Endodermal cell (in vitro differentiated cells): ENCODE measurements around the gene KCNJ4. TPM values are rescaled to one million over a fixed set of nuclear protein-coding genes. Genes with fewer than 3 reads are reported as not detected.
"Not testable (repeated sequence)": the region's sequence is repeated elsewhere in the genome, so short reads cannot be mapped to it uniquely, and the experiment has no call there.

Experiments used
- DNase-seq: peaks from one replicate; pipeline ENCODE4 v3.0.0-alpha.2; 2017
- H3K27ac ChIP-seq: 2 replicates; pipeline ENCODE4 v1.5.1; 2013; ENCODE audit warnings: mild to moderate bottlenecking, low read depth, low read length, moderate library complexity
- H3K27me3 ChIP-seq: 2 replicates; pipeline ENCODE4 v1.6.1; 2013; ENCODE audit warnings: mild to moderate bottlenecking, low read length, moderate library complexity; ENCODE audit not compliant: insufficient read depth, control insufficient read depth, poor library complexity, severe bottlenecking
- H3K36me3 ChIP-seq: 2 replicates; pipeline ENCODE4 v1.7.0; 2013; ENCODE audit warnings: mild to moderate bottlenecking, low read length, moderate library complexity; ENCODE audit not compliant: control insufficient read depth, insufficient read depth
- H3K4me1 ChIP-seq: one replicate; pipeline ENCODE4 v1.7.0; 2013; ENCODE audit warnings: low read length; ENCODE audit not compliant: control insufficient read depth, insufficient read depth
- H3K4me3 ChIP-seq: 2 replicates; pipeline ENCODE4 v1.5.1; 2013; ENCODE audit warnings: mild to moderate bottlenecking, low read length, moderate library complexity
- H3K9ac ChIP-seq: 2 replicates; pipeline ENCODE4 v1.6.1; 2013; ENCODE audit warnings: mild to moderate bottlenecking, low read length, moderate library complexity; ENCODE audit not compliant: poor library complexity, severe bottlenecking; ENCODE audit errors: extremely low read depth
- H3K9me3 ChIP-seq: 2 replicates; pipeline ENCODE4 v1.6.1; 2013; ENCODE audit warnings: mild to moderate bottlenecking, low read length, moderate library complexity; ENCODE audit not compliant: control insufficient read depth
- H3K27ac Mint-ChIP-seq: 2 replicates; pipeline ENCODE4 v1.8.0; 2020; ENCODE audit warnings: mixed read lengths
- H3K27me3 Mint-ChIP-seq: 2 replicates; pipeline ENCODE4 v1.8.0; 2021; ENCODE audit warnings: mild to moderate bottlenecking, mixed read lengths; ENCODE audit not compliant: insufficient read depth
- H3K36me3 Mint-ChIP-seq: 2 replicates; pipeline ENCODE4 v1.8.0; 2020; ENCODE audit warnings: low read depth, mixed read lengths
- H3K4me1 Mint-ChIP-seq: 2 replicates; pipeline ENCODE4 v1.8.0; 2020; ENCODE audit warnings: mixed read lengths
- H3K4me3 Mint-ChIP-seq: 2 replicates; pipeline ENCODE4 v1.8.0; 2020; ENCODE audit warnings: mild to moderate bottlenecking, moderate library complexity, mixed read lengths
- H3K9me3 Mint-ChIP-seq: 2 replicates; pipeline ENCODE4 v1.8.0; 2020; ENCODE audit warnings: mild to moderate bottlenecking, mixed read lengths
- WGBS, 2 experiments: methylation state at CpG; one replicate each; pipeline versions ENCODE4 v1.1.5 to v1.1.7; 2013; ENCODE audit warnings: missing lambda C conversion rate in 2 of 2, mixed read lengths in 1 of 2; ENCODE audit not compliant: insufficient coverage in 1 of 2, insufficient read length in 1 of 2; 5-methylcytosine and 5-hydroxymethylcytosine counted together
- total RNA-seq, 2 donors: library from RNA; stranded (reverse); fragmentation: NEBNext Ultra II Directional in 1 of 2; extraction: Animal tissue kit (Norgen Biotek cat#: 25700) in 1 of 2; gene quantifications; 2 replicates in 1 of 2; 3 replicates in 1 of 2; pipeline ENCODE4 v1.2.1, GENCODE V29; 2021
- TF ChIP-seq, protein P1 (sequence below): fragments of 200-600 bp; sonication (generic); conservative IDR thresholded peaks from 2 replicates; pipeline ENCODE4 v1.5.0; 2021; ENCODE audit warnings: antibody characterized with exemption, mild to moderate bottlenecking

KCNJ4 gene
- total RNA-seq, 2 donors from 2014 or later, result 0.37 to 1.4 TPM

DNA sequence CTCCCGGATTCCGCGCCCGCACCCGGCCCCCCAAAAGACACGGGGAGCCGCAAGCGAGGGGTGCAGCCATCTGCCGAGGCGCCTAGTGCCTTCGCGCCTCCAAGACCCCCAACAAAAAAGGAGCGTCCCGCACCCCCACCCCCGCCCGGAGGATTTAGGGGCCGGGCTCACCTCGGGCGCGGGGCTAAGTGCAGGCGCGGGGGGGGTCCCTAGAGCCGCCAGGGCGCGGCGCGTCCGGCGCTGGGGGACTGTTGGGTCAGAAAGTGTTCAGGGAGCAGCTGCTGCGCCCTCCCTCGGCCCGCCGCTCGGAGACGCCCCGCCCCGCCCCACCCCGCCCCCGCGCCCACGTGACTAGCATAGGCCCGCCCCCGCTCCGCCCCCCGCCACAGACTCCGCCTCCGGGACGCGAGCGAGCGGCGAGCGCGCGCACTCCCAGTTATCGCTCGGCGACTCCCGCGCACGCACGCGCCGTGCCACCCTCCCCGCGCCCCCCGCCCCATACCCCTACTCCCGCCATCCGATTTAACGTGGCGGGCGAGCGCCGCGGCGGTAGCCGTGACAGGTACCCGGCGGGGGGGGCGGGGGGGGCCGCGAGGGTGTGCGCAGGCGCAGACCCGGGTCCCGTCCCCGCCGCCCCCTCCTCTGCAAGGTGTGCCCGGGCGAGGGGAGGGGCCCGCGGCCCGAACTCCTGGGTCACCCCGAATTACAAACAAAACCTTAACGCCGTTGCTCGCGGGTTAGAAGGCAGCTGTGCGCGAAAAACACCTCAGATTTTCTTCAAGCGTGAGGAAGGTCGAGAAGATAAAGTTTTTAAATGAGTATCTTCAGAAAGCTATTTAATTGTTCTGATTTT lies 56.2 kb downstream of the KCNJ4 start:
- H3K27me3 Mint-ChIP-seq, result no peaks in the 10 kb centered on the region

DNA sequence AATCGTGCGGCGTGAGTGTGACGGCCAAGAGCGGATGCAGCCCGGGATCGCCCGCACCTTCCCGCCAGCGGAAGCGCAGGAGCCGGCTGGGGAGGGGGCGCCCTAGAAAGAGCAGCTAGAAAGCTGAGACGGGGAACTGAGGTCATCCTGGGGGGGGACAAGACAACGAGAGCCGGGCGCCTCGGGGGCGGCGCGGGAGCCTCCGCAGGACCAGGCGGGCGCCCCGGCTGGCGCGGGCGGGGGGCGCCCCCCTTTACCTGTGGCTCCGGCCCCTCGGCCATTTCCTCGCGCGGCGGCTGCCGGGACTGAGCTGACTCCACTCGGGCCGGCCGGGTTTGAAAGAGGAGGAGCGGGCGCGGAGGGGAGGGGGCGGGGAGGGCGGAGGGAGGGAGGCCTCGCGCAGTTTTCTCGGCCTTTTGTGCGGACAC lies 56.8 kb downstream of the KCNJ4 start:
- H3K9me3 Mint-ChIP-seq, H3K9me3 ChIP-seq, H3K27me3 Mint-ChIP-seq, H3K36me3 ChIP-seq, H3K27me3 ChIP-seq, H3K36me3 Mint-ChIP-seq, H3K4me1 ChIP-seq: not testable (repeated sequence)
- WGBS, 2 experiments, result 0% methylated on average over 47 of the region's 48 CpGs; no CpG with 5 or more reads in 1 of the 2 experiments
- peak overlapping the region; percentile 94 for H3K4me3 ChIP-seq
- peak overlapping the region; percentile 93 for H3K9ac ChIP-seq
- Mint-ChIP-seq H3K4me3 (peak overlapping the region; percentile 81), H3K27ac (peak overlapping the region; percentile 89), H3K4me1 (peaks cover 54% of the 10 kb centered on the region)
- DNase-seq, result peak; percentile 85
- peak overlapping the region; percentile 93 for H3K27ac ChIP-seq

More for the DNA sequence above, 56.2 kb downstream of the KCNJ4 start:
- Mint-ChIP-seq H3K27ac (peak overlapping the region; percentile 89), H3K4me3 (peak overlapping the region; percentile 81), H3K9me3 (no peaks in the 10 kb centered on the region), H3K36me3 (no peaks in the 10 kb centered on the region), H3K4me1 (peaks cover 49% of the 10 kb centered on the region)
- TF ChIP-seq, protein P1, sequence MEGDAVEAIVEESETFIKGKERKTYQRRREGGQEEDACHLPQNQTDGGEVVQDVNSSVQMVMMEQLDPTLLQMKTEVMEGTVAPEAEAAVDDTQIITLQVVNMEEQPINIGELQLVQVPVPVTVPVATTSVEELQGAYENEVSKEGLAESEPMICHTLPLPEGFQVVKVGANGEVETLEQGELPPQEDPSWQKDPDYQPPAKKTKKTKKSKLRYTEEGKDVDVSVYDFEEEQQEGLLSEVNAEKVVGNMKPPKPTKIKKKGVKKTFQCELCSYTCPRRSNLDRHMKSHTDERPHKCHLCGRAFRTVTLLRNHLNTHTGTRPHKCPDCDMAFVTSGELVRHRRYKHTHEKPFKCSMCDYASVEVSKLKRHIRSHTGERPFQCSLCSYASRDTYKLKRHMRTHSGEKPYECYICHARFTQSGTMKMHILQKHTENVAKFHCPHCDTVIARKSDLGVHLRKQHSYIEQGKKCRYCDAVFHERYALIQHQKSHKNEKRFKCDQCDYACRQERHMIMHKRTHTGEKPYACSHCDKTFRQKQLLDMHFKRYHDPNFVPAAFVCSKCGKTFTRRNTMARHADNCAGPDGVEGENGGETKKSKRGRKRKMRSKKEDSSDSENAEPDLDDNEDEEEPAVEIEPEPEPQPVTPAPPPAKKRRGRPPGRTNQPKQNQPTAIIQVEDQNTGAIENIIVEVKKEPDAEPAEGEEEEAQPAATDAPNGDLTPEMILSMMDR, result no peak
- peak overlapping the region; percentile 57 for H3K9ac ChIP-seq
- no peaks in the 10 kb centered on the region for H3K27me3 ChIP-seq
- WGBS, 2 experiments, result 0% methylated on average over 6 to 93 of the region's 102 CpGs
- no peaks in the 10 kb centered on the region for H3K9me3 ChIP-seq
- H3K4me3 ChIP-seq, result peak overlapping the region; percentile 94
- no peaks in the 10 kb centered on the region for H3K36me3 ChIP-seq
- peak overlapping the region; percentile 93 for H3K27ac ChIP-seq
- peak; percentile 97 for DNase-seq
- H3K4me1 ChIP-seq, result no peaks in the 10 kb centered on the region

DNA sequence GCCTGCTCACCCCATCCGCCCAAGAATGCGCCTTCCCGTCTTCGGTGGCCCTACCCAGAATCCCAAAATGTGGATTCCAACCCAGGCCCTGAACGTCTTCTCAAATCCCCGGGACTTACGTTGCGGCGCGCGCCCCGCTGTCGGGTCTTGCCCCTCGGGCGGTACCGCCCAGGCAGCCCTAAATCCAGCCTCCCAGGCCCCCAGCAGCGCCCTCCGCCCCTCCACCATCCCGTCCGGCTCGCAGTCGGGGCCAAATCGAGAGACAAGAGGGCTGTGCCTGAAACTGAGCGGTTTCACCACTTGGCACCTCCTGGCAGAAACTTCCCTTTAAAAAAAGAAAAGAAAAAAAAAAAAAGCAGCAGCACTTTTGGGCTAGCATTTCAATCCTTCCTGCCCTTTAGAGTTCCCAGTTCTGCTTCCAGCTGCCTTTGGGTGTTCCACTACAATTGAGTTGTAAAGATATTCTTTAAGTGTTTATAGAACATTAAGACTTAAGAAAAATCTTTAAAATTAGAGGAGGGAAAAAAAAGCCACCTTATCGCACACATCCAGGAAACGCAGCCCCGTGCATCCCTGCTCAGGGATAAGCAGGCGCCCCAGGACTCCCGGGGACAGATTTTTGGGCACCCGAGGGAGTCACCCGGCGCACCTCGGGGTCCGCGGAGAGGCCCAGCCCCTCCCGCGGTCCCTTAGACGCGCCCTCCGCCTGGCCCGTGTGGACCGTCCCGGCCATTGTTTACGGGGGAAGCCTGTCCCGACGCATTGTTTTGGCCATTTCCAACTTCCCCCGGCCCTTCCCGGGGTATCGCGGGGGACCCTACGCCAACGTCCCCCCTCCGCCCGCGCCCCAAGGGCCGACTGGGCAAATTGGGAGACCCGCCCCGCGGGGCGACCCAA lies 57.6 kb downstream of the KCNJ4 start:
- H3K9me3 ChIP-seq, result no peaks in the 10 kb centered on the region
- Mint-ChIP-seq H3K27ac (peak overlapping the region; percentile 97), H3K4me1 (peaks cover 60% of the 10 kb centered on the region)

DNA sequence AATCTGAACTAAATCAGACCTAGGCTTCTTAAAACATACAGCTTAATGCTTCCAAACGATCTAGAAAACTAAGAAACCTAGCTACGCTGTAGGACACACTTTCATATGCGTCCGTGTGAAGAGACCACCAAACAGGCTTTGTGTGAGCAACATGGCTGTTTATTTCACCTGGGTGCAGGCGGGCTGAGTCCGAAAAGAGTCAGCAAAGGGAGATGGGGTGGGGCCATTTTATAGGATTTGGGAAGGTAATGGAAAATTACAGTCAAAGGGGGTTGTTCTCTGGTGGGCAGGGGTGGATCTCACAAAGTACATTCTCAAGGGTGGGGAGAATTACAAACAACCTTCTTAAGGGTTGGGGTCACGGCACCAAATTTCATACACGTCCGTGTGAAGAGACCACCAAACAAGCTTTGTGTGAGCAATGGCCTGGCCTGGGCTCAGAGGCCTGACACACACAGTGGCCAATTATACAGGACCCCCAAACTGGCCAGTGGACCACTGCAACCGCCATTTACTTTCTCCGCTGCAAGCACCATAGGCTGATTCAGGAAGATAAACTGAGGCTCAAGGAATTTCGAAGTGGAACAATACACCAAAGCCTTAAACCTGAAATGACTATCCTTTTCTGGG lies 58.4 kb downstream of the KCNJ4 start:
- Histone ChIP-seq H3K9ac (peak overlapping the region; percentile 93), H3K4me3 (peak overlapping the region; percentile 94), H3K27ac (peak overlapping the region; percentile 36)
- H3K9me3 Mint-ChIP-seq, H3K27me3 ChIP-seq, H3K4me1 ChIP-seq, H3K36me3 Mint-ChIP-seq, H3K36me3 ChIP-seq, H3K27me3 Mint-ChIP-seq, H3K9me3 ChIP-seq: not testable (repeated sequence)
- Mint-ChIP-seq H3K4me3 (peak overlapping the region; percentile 81), H3K4me1 (peaks cover 60% of the 10 kb centered on the region), H3K27ac (peak overlapping the region; percentile 97)
- peak; percentile 38 for DNase-seq
- WGBS, 2 experiments, result 33 to 57% methylated on average over 9 to 11 of the region's 12 CpGs

More for the DNA sequence above, 57.6 kb downstream of the KCNJ4 start:
- no peaks in the 10 kb centered on the region for H3K36me3 Mint-ChIP-seq
- Histone ChIP-seq H3K4me1 (no peaks in the 10 kb centered on the region), H3K9ac (peak overlapping the region; percentile 93), H3K36me3 (no peaks in the 10 kb centered on the region), H3K27me3 (no peaks in the 10 kb centered on the region), H3K27ac (peak overlapping the region; percentile 57), H3K4me3 (peak overlapping the region; percentile 94)
- peak overlapping the region; percentile 81 for H3K4me3 Mint-ChIP-seq
- no peaks in the 10 kb centered on the region for H3K9me3 Mint-ChIP-seq
- H3K27me3 Mint-ChIP-seq, result no peaks in the 10 kb centered on the region
- WGBS, 2 experiments, result 0% methylated on average over 8 to 52 of the region's 60 CpGs
- DNase-seq, result peak; percentile 93
- TF ChIP-seq, protein P1, result no peak
